HS-27A (cell line): Measurements from ENCODE around the gene ZDHHC14.
"Not testable (repeated sequence)": the region's sequence is repeated elsewhere in the genome, so short reads cannot be mapped to it uniquely, and the experiment has no call there.

Experiments
- DNase-seq: peaks from one replicate; pipeline ENCODE4 v3.0.0-alpha.2; 2012; ENCODE audit warnings: low read depth, missing footprints

Gene ZDHHC14

GRCh38 chr6:157691621-157692020 lies 310.6 kb downstream of the ZDHHC14 start:
- not testable (repeated sequence) for DNase-seq

DNA sequence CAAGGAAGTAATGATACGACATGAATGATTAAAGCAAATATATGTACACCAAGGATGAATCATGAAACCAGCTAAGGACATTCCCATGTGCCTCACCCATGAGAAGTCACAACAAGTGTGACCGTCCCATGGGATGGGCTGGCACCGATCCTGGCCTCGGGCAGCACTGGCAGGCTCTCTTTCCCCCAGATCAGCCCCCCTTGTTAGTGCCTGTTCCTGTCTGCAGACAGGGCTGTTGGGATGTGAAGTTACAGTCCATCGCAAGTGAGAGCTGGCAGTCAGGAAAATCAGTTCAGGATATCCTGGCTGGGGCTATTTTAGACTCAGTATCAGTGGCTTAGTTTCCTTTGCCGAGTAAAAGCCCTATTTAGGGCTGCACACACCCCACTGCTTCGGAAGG lies 312.9 kb downstream of the ZDHHC14 start:
- DNase-seq = no peak

- DNase-seq = no peak
Measured at GRCh38 chr6:157695301-157696040, 314.5 kb downstream of the ZDHHC14 start.

DNA sequence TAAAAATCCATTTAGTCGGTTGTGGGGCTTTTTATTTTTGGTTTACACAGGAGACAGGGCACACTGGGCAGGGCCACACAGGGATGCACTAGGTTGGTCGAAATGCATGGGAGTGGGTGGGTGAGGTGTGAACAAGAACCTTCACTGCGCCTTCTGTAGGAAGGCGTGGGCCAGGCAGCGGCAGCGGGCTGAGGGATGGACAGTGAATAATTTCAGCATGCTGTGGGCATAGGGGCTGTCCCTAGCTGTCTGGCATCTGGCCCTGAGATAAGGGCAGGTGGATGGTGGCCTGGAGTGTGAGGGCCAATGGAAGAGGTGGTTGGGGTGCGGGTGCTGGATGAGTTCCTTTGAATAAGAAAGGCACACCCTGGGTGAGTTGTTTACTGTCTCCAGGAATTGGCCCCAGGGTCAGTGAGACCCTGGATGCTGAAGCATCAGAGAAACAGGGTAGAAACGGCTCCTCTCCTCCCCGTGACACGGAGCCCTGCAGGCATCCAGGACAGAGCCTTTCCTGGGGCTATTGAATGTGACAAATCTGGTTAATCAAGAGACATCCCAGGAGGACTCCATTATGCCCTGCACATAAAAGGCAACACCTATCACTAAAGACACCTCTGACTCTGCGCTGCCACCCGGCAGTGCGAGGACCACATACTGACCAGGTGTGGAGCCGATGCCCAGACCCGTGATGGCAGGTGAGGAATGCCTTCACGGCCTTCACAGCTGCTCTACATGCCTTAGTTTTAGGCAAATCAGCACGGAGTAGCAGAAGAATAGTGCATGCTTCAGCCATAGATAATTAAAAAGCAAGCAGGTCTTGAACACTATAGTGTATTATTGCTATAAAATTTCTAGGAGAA lies 319.0 kb downstream of the ZDHHC14 start:
- no peak for DNase-seq

DNA sequence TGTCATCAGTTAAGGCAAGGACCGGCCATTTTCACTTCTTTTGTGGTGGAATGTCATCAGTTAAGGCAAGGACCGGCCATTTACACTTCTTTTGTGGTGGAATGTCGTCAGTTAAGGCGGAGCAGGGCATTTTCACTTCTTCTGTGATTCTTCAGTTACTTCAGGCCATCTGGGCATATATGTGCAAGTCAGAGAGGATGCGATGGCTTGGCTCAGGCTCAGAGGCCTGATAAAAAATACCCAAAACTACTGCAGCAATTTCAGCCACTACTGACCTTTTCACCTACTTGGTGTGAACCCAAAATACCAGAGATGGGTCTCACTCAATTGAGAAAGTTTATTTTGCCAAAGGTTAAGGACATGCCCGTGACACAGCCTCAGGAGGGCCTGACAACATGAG lies 325.4 kb downstream of the ZDHHC14 start:
- not testable (repeated sequence) for DNase-seq

- DNase-seq = no peak
Measured at GRCh38 chr6:157706883-157707282, 325.9 kb downstream of the ZDHHC14 start.

DNA sequence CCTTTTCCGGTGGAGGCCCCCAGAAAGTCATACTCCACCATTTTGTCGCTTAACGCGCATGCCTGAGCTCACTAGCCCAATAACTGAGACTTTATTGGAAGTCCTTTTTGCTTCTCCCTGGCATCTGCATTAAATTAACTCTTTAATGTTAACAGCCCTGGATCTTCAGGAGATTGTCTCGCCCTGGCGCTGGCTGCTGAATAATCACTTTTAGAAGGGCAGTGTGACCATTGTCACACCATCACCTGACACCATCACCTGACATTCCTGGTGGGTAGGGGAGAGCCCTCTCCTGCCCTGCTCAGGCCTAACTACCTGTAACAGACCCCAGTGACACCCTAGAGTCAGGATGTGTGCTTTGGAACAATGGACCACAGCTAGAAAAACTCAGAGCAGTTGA lies 326.6 kb downstream of the ZDHHC14 start:
- DNase-seq = no peak

DNA sequence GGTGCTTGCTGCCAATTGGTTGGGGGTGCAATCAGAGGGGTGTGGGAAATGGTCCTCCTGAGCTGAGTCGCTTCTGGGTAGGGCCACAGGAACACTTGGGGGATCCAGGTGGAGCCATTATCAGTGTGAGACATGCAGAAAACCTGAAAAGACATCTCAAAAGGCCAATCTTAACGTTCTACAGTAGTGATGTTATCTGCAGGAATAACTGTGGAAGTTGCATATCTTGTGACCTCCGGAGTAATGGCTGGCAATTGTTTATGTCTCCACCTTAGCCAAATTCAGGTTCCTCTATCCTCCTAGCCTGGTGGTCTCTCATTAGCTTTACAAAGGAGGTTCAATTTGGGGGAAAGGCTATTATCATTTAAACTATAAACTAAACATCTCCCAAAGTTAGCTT lies 327.2 kb downstream of the ZDHHC14 start:
- no peak for DNase-seq

DNA sequence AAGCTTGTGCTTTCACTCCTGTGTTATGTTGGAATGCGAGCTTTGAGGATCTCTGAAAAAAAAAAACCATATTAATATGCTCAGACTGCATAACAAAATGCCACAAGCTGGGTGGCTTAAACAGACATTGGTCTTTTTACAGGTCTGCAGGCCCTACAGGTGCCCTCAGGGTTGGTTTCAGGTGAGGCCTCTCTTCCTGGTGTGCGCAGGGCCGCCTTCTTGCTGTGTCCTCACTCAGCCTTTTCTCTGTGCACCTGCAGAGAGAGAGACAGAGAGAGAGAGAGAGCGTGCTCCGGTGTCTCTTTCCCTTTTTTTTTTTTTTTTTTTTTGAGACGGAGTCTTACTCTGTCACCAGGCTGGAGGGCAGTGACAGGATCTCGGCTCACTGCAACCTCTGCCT lies 327.9 kb downstream of the ZDHHC14 start:
- no peak for DNase-seq

DNA sequence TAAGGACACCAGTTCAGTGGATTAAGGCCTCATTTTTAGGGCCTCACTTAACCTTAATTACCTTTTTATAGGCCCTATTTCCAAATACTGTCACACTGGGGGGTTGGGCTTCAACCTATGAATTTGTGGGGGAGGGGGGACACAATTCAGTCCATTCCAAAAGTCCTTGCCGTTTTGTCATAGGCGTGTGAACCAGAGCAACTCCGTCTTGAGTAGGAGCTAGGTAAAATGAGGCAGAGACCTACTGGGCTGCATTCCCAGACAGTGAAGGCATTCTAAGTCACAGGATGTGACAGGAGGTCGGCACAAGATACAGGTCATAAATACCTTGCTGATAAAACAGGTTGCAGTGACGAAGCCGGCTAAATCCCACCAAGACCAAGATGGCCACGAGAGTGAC lies 328.6 kb downstream of the ZDHHC14 start:
- DNase-seq = no peak

- DNase-seq = no peak
Measured at GRCh38 chr6:157710604-157711003, 329.6 kb downstream of the ZDHHC14 start.

DNA sequence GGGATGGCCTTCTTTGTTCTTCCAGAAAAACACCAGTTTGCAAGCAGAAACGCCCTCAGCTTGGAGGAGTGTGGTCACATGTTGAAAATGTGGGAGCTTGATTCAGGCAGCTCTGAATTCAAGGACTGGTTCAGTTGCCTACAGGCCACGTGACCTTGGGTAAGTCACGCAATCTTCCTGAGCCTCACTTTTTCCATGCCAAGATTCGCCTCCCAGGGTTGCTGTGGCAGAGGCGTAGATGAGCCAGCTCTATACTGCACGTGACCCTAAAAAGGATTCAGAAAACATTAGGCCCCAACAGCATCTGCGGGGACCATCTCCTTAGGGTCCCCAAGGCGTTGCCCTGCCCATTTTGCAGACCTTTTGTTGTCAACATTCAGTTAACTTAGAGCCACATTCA lies 330.1 kb downstream of the ZDHHC14 start:
- no peak for DNase-seq

- no peak for DNase-seq
Measured at GRCh38 chr6:157712585-157713295, 331.8 kb downstream of the ZDHHC14 start.

- no peak for DNase-seq
Measured at GRCh38 chr6:157713451-157714152, 332.6 kb downstream of the ZDHHC14 start.

DNA sequence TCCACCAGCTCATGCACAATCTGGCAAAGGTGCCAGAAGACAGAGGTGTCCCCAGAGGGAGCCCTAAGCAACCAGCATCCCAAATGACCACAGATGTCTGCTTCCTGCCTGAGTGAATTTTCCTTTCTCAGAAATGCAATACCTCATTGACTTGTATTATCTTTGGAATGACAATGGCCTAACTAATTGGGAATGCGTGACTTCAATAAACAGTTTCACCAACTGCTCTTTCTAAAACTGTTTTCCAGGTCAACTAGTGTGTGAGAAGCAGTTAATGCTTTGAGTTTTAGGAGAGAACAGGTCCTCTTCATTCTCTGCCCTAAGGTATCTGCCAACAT lies 333.1 kb downstream of the ZDHHC14 start:
- no peak for DNase-seq

DNA sequence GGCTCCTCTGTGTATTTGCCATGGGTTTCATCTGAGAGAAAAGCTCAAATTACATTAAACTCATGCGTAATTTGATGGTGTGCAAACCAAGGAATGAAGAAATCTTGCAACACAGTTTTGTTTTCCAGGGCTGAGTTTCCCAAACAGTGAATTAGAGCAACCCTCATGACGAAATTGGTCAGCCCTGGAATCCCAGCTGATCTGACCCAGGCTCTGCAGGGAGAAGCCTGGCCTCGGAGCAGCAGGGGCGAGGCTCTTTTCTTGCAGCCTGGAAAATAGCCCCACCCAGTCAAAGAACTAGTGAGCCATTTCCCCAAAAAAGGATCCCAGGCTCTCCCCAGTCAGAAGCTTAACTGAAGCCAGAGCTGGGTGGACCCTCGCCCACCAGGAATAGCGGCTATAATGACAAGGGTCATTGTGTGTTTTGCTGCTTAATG lies 334.8 kb downstream of the ZDHHC14 start:
- DNase-seq = no peak

GRCh38 chr6:157716251-157716995 lies 335.4 kb downstream of the ZDHHC14 start:
- DNase-seq = no peak

DNA sequence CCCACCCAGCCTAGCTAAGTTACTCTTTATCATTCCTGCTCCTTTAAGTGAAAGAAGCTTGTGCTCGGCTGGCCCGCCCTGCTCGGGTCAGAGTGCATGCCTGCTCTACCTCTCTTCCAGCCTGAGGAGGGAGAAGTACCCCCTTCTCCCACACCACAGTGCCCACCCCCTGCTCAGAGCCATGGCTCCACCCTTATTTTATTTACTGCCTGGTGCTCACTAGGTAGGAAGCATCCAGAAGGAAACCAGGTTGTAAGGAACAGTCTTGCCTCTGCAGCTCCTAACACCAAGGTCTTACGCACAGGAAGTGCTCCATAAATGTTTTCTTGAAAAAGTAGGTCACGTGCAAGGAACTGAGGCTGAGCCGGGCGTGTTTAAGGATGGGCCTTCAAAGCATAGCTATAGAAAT lies 336.4 kb downstream of the ZDHHC14 start:
- DNase-seq = no peak

- DNase-seq = no peak
Measured at GRCh38 chr6:157718503-157719187, 337.7 kb downstream of the ZDHHC14 start.

- DNase-seq = not testable (repeated sequence)
Measured at GRCh38 chr6:157720964-157721363, 340.0 kb downstream of the ZDHHC14 start.

DNA sequence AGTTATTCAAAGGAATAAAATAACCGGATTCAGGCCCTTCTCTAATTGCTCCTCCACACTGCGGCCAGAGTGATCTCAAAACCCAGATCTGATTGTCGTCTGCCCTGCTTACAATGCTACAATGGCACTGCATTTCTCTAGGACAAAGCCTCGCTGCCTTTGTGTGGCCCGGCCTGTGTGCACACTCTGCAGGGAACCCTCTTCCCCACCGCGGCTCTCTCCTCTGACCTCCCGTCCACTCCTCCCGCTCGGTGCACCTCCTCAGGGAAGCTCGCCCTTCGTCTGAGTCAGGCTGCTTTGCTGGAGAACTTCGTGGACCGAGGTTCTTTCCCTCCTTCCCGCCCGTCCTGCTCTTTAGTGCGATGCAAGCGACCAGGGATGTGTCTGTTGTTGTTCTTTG lies 340.4 kb downstream of the ZDHHC14 start:
- DNase-seq = no peak
